Measurements from ENCODE around the gene NFKBIE. TPM values are rescaled to one million over a fixed set of nuclear protein-coding genes. Genes with fewer than 3 reads are reported as not detected.

NFKBIE gene
- total RNA-seq, 1 experiment from 2014 or later, result 32.7 TPM

- H3K27ac Mint-ChIP-seq (ENCODE audit: unreplicated experiment), result no peak overlapping the region
- H3K4me3 Mint-ChIP-seq (ENCODE audit: low read depth, unreplicated experiment), result no peak overlapping the region
- peaks cover 38% of the 10 kb centered on the region for H3K4me1 Mint-ChIP-seq (ENCODE audit: low read depth, unreplicated experiment)
- CTCF ChIA-PET, result interaction anchor here (1.1 to 1.9 kb wide), 2 partner anchors 10 to 50 kb away, joined by 3 to 5 read pairs; no protein-coding TSS in a partner anchor
- TF ChIP-seq CTCF (IDR thresholded peaks at IDR 0.05; ENCODE audit: unreplicated experiment), result no peak
- no TSS peak for BruUV-seq (replicated peaks)
- no peaks in the 10 kb centered on the region for H3K27me3 Mint-ChIP-seq (ENCODE audit: unreplicated experiment)
- H3K36me3 Mint-ChIP-seq (ENCODE audit: insufficient read depth, unreplicated experiment), result peaks cover 28% of the 10 kb centered on the region
- no peaks in the 10 kb centered on the region for H3K9me3 Mint-ChIP-seq (ENCODE audit: low read depth, unreplicated experiment)
- intact Hi-C loops (cut with micrococcal nuclease; ENCODE audit: unreplicated experiment), result no loop called here
- no peak for DNase-seq
Measured at GRCh38 chr6:44227148-44227793, 38.1 kb downstream of the NFKBIE start.

GRCh38 chr6:44226368-44227147 is 38.8 kb downstream of the NFKBIE start:
- H3K27ac Mint-ChIP-seq (ENCODE audit: unreplicated experiment), result no peak overlapping the region
- H3K4me1 Mint-ChIP-seq (ENCODE audit: low read depth, unreplicated experiment), result peaks cover 45% of the 10 kb centered on the region
- CTCF ChIA-PET, result interaction anchor here (1.9 kb wide), 1 partner anchor 11 kb away, joined by 5 read pairs; no protein-coding TSS in a partner anchor
- no TSS peak for BruUV-seq (replicated peaks)
- peaks cover 28% of the 10 kb centered on the region for H3K36me3 Mint-ChIP-seq (ENCODE audit: insufficient read depth, unreplicated experiment)
- TF ChIP-seq CTCF (IDR thresholded peaks at IDR 0.05; ENCODE audit: unreplicated experiment), result no peak
- H3K4me3 Mint-ChIP-seq (ENCODE audit: low read depth, unreplicated experiment), result no peak overlapping the region
- H3K27me3 Mint-ChIP-seq (ENCODE audit: unreplicated experiment), result no peaks in the 10 kb centered on the region
- intact Hi-C loops (cut with micrococcal nuclease; ENCODE audit: unreplicated experiment), result no loop called here
- DNase-seq, result no peak
- H3K9me3 Mint-ChIP-seq (ENCODE audit: low read depth, unreplicated experiment), result no peaks in the 10 kb centered on the region

GRCh38 chr6:44225579-44226325 is 39.6 kb downstream of the NFKBIE start:
- no peak overlapping the region for H3K27ac Mint-ChIP-seq (ENCODE audit: unreplicated experiment)
- no peaks in the 10 kb centered on the region for H3K27me3 Mint-ChIP-seq (ENCODE audit: unreplicated experiment)
- no peak overlapping the region for H3K4me3 Mint-ChIP-seq (ENCODE audit: low read depth, unreplicated experiment)
- no peak for DNase-seq
- no peaks in the 10 kb centered on the region for H3K9me3 Mint-ChIP-seq (ENCODE audit: low read depth, unreplicated experiment)
- CTCF ChIA-PET, result interaction anchor here (0.5 to 2.7 kb wide), 3 partner anchors 8 to 22 kb away, joined by 3 to 12 read pairs (median 7); no protein-coding TSS in a partner anchor
- BruUV-seq (replicated peaks), result no TSS peak
- intact Hi-C loops (cut with micrococcal nuclease; ENCODE audit: unreplicated experiment), result no loop called here
- peaks cover 53% of the 10 kb centered on the region for H3K4me1 Mint-ChIP-seq (ENCODE audit: low read depth, unreplicated experiment)
- no peak for TF ChIP-seq CTCF (IDR thresholded peaks at IDR 0.05; ENCODE audit: unreplicated experiment)
- peaks cover 34% of the 10 kb centered on the region for H3K36me3 Mint-ChIP-seq (ENCODE audit: insufficient read depth, unreplicated experiment)

GRCh38 chr6:44224965-44225305 is 40.4 kb downstream of the NFKBIE start:
- Mint-ChIP-seq H3K36me3 (ENCODE audit: insufficient read depth, unreplicated experiment) (peaks cover 29% of the 10 kb centered on the region), H3K4me3 (ENCODE audit: low read depth, unreplicated experiment) (peak overlapping the region; percentile 63), H3K27me3 (ENCODE audit: unreplicated experiment) (no peaks in the 10 kb centered on the region), H3K27ac (ENCODE audit: unreplicated experiment) (no peak overlapping the region), H3K4me1 (ENCODE audit: low read depth, unreplicated experiment) (peaks cover 54% of the 10 kb centered on the region), H3K9me3 (ENCODE audit: low read depth, unreplicated experiment) (no peaks in the 10 kb centered on the region)
- no TSS peak for BruUV-seq (replicated peaks)
- intact Hi-C loops (cut with micrococcal nuclease; ENCODE audit: unreplicated experiment), result no loop called here
- no peak for TF ChIP-seq CTCF (IDR thresholded peaks at IDR 0.05; ENCODE audit: unreplicated experiment)
- CTCF ChIA-PET, result interaction anchor here (1.3 to 2.7 kb wide), 4 partner anchors 9 to 32 kb away, joined by 4 to 12 read pairs (median 8); partner anchors contain the start of gene HSP90AB1
- DNase-seq, result no peak
